Measurements from ENCODE around the gene TFF2. TPM values are rescaled to one million over a fixed set of nuclear protein-coding genes. Genes with fewer than 3 reads are reported as not detected.

TFF2 gene
- total RNA-seq, 6 experiments from 2014 or later, result not detected

- H3K27me3 Mint-ChIP-seq (ENCODE audit: insufficient read depth), result peaks cover 2% of the 10 kb centered on the region
- no peaks in the 10 kb centered on the region for H3K36me3 Mint-ChIP-seq (ENCODE audit: low read depth)
- no peak within 1 kb of the TSS for H3K4me3 Mint-ChIP-seq
- H3K4me1 Mint-ChIP-seq (ENCODE audit: low read depth), result no peaks in the 10 kb centered on the region
- peaks cover 49% of the 10 kb centered on the region for H3K9me3 Mint-ChIP-seq
- H3K27ac Mint-ChIP-seq, result no peak within 1 kb of the TSS
- TF ChIP-seq CTCF (IDR thresholded peaks at IDR 0.05), result no peak
- DNase-seq, result no peak
These were observed 35.4 kb downstream of the TFF2 start, which contains the start of gene TFF3 for GRCh38 chr21:42315296-42315891. TFF3 (minus strand) TSS chr21:42315409; CDS start chr21:42315374, 35 bp downstream.

- peaks cover 2% of the 10 kb centered on the region for H3K27me3 Mint-ChIP-seq (ENCODE audit: insufficient read depth)
- TF ChIP-seq CTCF (IDR thresholded peaks at IDR 0.05), result no peak
- no peaks in the 10 kb centered on the region for H3K4me1 Mint-ChIP-seq (ENCODE audit: low read depth)
- peaks cover 49% of the 10 kb centered on the region for H3K9me3 Mint-ChIP-seq
- no peak overlapping the region for H3K27ac Mint-ChIP-seq
- H3K4me3 Mint-ChIP-seq, result no peak overlapping the region
- DNase-seq, result no peak
- no peaks in the 10 kb centered on the region for H3K36me3 Mint-ChIP-seq (ENCODE audit: low read depth)
These were observed 36.0 kb downstream of the TFF2 start for GRCh38 chr21:42314616-42315295.

- H3K27ac Mint-ChIP-seq, result no peak overlapping the region
- no peaks in the 10 kb centered on the region for H3K4me1 Mint-ChIP-seq (ENCODE audit: low read depth)
- TF ChIP-seq CTCF (IDR thresholded peaks at IDR 0.05), result no peak
- H3K9me3 Mint-ChIP-seq, result peaks cover 42% of the 10 kb centered on the region
- H3K36me3 Mint-ChIP-seq (ENCODE audit: low read depth), result no peaks in the 10 kb centered on the region
- no peak for DNase-seq
- H3K27me3 Mint-ChIP-seq (ENCODE audit: insufficient read depth), result peaks cover 2% of the 10 kb centered on the region
- H3K4me3 Mint-ChIP-seq, result no peak overlapping the region
These were observed 37.3 kb downstream of the TFF2 start for GRCh38 chr21:42313501-42313969.

GRCh38 chr21:42312626-42313104 is 38.1 kb downstream of the TFF2 start:
- no peaks in the 10 kb centered on the region for H3K36me3 Mint-ChIP-seq (ENCODE audit: low read depth)
- H3K27ac Mint-ChIP-seq, result no peak overlapping the region
- TF ChIP-seq CTCF (IDR thresholded peaks at IDR 0.05), result no peak
- DNase-seq, result no peak
- no peak overlapping the region for H3K4me3 Mint-ChIP-seq
- peaks cover 2% of the 10 kb centered on the region for H3K27me3 Mint-ChIP-seq (ENCODE audit: insufficient read depth)
- no peaks in the 10 kb centered on the region for H3K4me1 Mint-ChIP-seq (ENCODE audit: low read depth)
- H3K9me3 Mint-ChIP-seq, result peaks cover 37% of the 10 kb centered on the region

- TF ChIP-seq CTCF (IDR thresholded peaks at IDR 0.05), result no peak
- Mint-ChIP-seq H3K4me1 (ENCODE audit: low read depth) (no peaks in the 10 kb centered on the region), H3K4me3 (no peak overlapping the region), H3K27me3 (ENCODE audit: insufficient read depth) (peaks cover 2% of the 10 kb centered on the region), H3K27ac (no peak overlapping the region), H3K9me3 (peaks cover 33% of the 10 kb centered on the region), H3K36me3 (ENCODE audit: low read depth) (no peaks in the 10 kb centered on the region)
- no peak for DNase-seq
These were observed 38.8 kb downstream of the TFF2 start for GRCh38 chr21:42311816-42312625.

Measured in HFFc6 (cell line).